ENCODE results near the gene GSN. TPM values are rescaled to one million over a fixed set of nuclear protein-coding genes. Genes with fewer than 3 reads are reported as not detected.

The GSN gene
- total and polyA plus RNA-seq, 2 of the 8 experiments (the other 6 are each of a cell fraction or from before 2014, with no cell fraction given): 52.3 to 94.5 TPM

DNA sequence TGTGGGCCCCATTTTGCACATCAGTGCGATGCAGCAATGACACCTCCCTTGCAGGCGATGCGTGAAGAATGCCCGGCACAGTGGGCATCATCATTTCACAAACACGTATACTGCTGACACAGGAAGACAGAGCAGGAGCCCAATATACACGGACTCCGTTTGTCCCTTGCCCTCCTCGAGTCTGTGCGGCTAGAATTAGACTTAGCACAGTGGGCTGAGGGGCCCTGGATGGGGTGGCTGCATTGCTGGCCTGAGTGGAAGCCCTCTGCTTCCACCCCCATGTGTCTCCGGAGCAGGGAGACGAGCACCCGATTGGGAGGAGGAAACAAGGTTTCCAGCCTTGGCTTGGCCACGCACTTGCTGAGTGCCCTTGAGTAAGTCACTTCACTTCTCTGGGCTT is 40.8 kb downstream of the GSN start:
- no peak overlapping the region for H3K18ac ChIP-seq (ENCODE audit: extremely low read depth, low read length)
- H2BK12ac ChIP-seq (ENCODE audit: low read depth, low read length): no peak overlapping the region
- no peaks in the 10 kb centered on the region for H3K79me1 ChIP-seq (ENCODE audit: low read depth, low read length)
- H2BK20ac ChIP-seq (ENCODE audit: low read length): no peak overlapping the region
- H2BK5ac ChIP-seq (ENCODE audit: low read depth, low read length): no peak overlapping the region
- H3K4me3 ChIP-seq (ENCODE audit: extremely low read depth in 1 of 4, insufficient read depth in 2 of 4, low read depth in 3 of 4, low read length in 4 of 4): no peak overlapping the region
- DNase-seq (ENCODE audit: low read depth in 1 of 2, low spot score in 2 of 2) (no peak), FAIRE-seq (no peak)
- H3K14ac ChIP-seq (ENCODE audit: insufficient read length): no peak overlapping the region
- no peak overlapping the region for H4K5ac ChIP-seq (ENCODE audit: insufficient read length, low read depth, low read length)
- no peak overlapping the region for H2AFZ ChIP-seq (ENCODE audit: low read length)
- no peak overlapping the region for H3K27ac ChIP-seq (ENCODE audit: low read depth, low read length)
- H4K20me1 ChIP-seq (replicated peaks in 1 of 2; ENCODE audit: control insufficient read depth in 1 of 2, insufficient read depth in 2 of 2, low read length in 2 of 2): peaks cover 0 to 3% of the 10 kb centered on the region in 2 experiments
- H2BK120ac ChIP-seq (replicated peaks; ENCODE audit: low read depth, low read length): no peak overlapping the region
- no peaks in the 10 kb centered on the region for H3K23me2 ChIP-seq (ENCODE audit: low read depth, low read length)
- ChIA-PET POLR2A (ENCODE audit: partially characterized antibody) (no interaction called here), CTCF (ENCODE audit: partially characterized antibody) (interaction anchor here (0.9 to 6.4 kb wide), 5 partner anchors 9 to 95 kb away, joined by 3 to 37 read pairs (median 3); no protein-coding TSS in a partner anchor)
- peaks cover 0 to 5% (median 0%) of the 10 kb centered on the region in 4 experiments; a peak in 2 of 8 replicates for H3K36me3 ChIP-seq (ENCODE audit: control insufficient read depth in 2 of 4, insufficient read depth in 4 of 4, low read length in 3 of 4)
- H2AK5ac ChIP-seq (ENCODE audit: low read depth, low read length): no peak overlapping the region
- no peak overlapping the region for H4K8ac ChIP-seq (ENCODE audit: extremely low read depth, insufficient read depth, low read length)
- H3K9ac ChIP-seq (replicated peaks in 1 of 4; ENCODE audit: extremely low read depth in 1 of 4, low read depth in 3 of 4, low read length in 3 of 4): no peak overlapping the region
- H2BK15ac ChIP-seq (ENCODE audit: low read length): no peak overlapping the region
- no peak overlapping the region for H3K4ac ChIP-seq (replicated peaks; ENCODE audit: insufficient read length, low read depth, low read length)
- 94% methylated on average over 13 of the region's 13 CpGs; no CpG with 5 or more reads in 1 of the 2 experiments for WGBS, 2 experiments (ENCODE audit: extremely low coverage in 1 of 2, insufficient coverage in 1 of 2, insufficient read length in 1 of 2, insufficient replicate concordance in 2 of 2, low coverage in 1 of 2, low lambda C conversion rate in 2 of 2, missing lambda C conversion rate in 1 of 2)
- H4K91ac ChIP-seq (replicated peaks; ENCODE audit: insufficient read length, low read length): no peak overlapping the region
- H3K79me2 ChIP-seq (ENCODE audit: control insufficient read depth in 1 of 2, insufficient read depth in 2 of 2, low read length in 2 of 2): no peaks in the 10 kb centered on the region
- H3K23ac ChIP-seq (ENCODE audit: insufficient read length): no peak overlapping the region
- H3K4me2 ChIP-seq (ENCODE audit: insufficient read depth in 1 of 2, low read depth in 2 of 2, low read length in 2 of 2): no peak overlapping the region
- no peak overlapping the region for H3K56ac ChIP-seq (replicated peaks; ENCODE audit: insufficient read length, low read depth, low read length)
- H3K9me3 ChIP-seq (ENCODE audit: insufficient read depth in 2 of 2, low read depth in 1 of 2, low read length in 1 of 2): no peaks in the 10 kb centered on the region
- H3K4me1 ChIP-seq (replicated peaks in 1 of 4; ENCODE audit: control insufficient read depth in 3 of 4, insufficient read depth in 4 of 4, low read length in 3 of 4): peaks cover 0 to 6% (median 3%) of the 10 kb centered on the region in 4 experiments; a peak in 4 of 7 replicates
- no peaks in the 10 kb centered on the region for H3K27me3 ChIP-seq (replicated peaks in 1 of 4; ENCODE audit: control insufficient read depth in 3 of 4, extremely low read depth in 1 of 4, insufficient read depth in 3 of 4, low read length in 3 of 4)
- TF ChIP-seq MAFK (IDR thresholded peaks at IDR 0.05; ENCODE audit: low read depth, low read length): no peak
- no peak for TF ChIP-seq EZH2 (IDR thresholded peaks at IDR 0.05; ENCODE audit: low read depth, low read length, severe bottlenecking)
- no peak for TF ChIP-seq SIX5 (IDR thresholded peaks at IDR 0.05; ENCODE audit: low read depth, low read length)
- no peak for TF ChIP-seq RBBP5 (IDR thresholded peaks at IDR 0.05; ENCODE audit: borderline replicate concordance, low read depth, low read length)
- no peak for TF ChIP-seq SIRT6 (IDR thresholded peaks at IDR 0.05; ENCODE audit: low read length)
- no peak for TF ChIP-seq NRF1 (IDR thresholded peaks at IDR 0.05; ENCODE audit: low read depth, low read length)
- TF ChIP-seq FOSL1 (IDR thresholded peaks at IDR 0.05; ENCODE audit: insufficient read depth, low read depth, low read length): no peak
- no peak for TF ChIP-seq KDM1A (IDR thresholded peaks at IDR 0.05; ENCODE audit: borderline replicate concordance, low read length)
- TF ChIP-seq SP1 (IDR thresholded peaks at IDR 0.05; ENCODE audit: low read depth, low read length): no peak
- TF ChIP-seq TBP (IDR thresholded peaks at IDR 0.05; ENCODE audit: low read depth, low read length): no peak

All from H1 (cell line).